Measurements from ENCODE around the gene TPCN1.

TPCN1 gene

GRCh38 chr12:113224955-113225354 is 3.7 kb downstream of the TPCN1 start:
- DNase-seq (ENCODE audit: low read depth, low spot score) = no peak

GRCh38 chr12:113226696-113227568 is 5.7 kb downstream of the TPCN1 start:
- no peak for DNase-seq (ENCODE audit: low read depth, low spot score)

- no peak for DNase-seq (ENCODE audit: low read depth, low spot score)
Observed at GRCh38 chr12:113227686-113228391, 6.6 kb downstream of the TPCN1 start.

- no peak for DNase-seq (ENCODE audit: low read depth, low spot score)
Observed at GRCh38 chr12:113228394-113229028, 7.2 kb downstream of the TPCN1 start.

- DNase-seq (ENCODE audit: low read depth, low spot score) = no peak
Observed at GRCh38 chr12:113230315-113231234, 9.3 kb downstream of the TPCN1 start.

- no peak for DNase-seq (ENCODE audit: low read depth, low spot score)
Observed at GRCh38 chr12:113231235-113232088, 10.2 kb downstream of the TPCN1 start.

- DNase-seq (ENCODE audit: low read depth, low spot score) = no peak
Observed at GRCh38 chr12:113232089-113232839, 11.0 kb downstream of the TPCN1 start.

GRCh38 chr12:113232840-113233585 is 11.7 kb downstream of the TPCN1 start:
- peak; percentile 21 for DNase-seq (ENCODE audit: low read depth, low spot score)

- DNase-seq (ENCODE audit: low read depth, low spot score) = no peak
Observed at GRCh38 chr12:113233967-113234366, 12.7 kb downstream of the TPCN1 start.

- no peak for DNase-seq (ENCODE audit: low read depth, low spot score)
Observed at GRCh38 chr12:113234483-113234882, 13.2 kb downstream of the TPCN1 start.

- DNase-seq (ENCODE audit: low read depth, low spot score) = no peak
Observed at GRCh38 chr12:113235976-113236375, 14.7 kb downstream of the TPCN1 start.

- DNase-seq (ENCODE audit: low read depth, low spot score) = no peak
Observed at GRCh38 chr12:113236539-113237399, 15.5 kb downstream of the TPCN1 start.

GRCh38 chr12:113237748-113238147 is 16.5 kb downstream of the TPCN1 start:
- DNase-seq (ENCODE audit: low read depth, low spot score) = no peak

- DNase-seq (ENCODE audit: low read depth, low spot score) = no peak
Observed at GRCh38 chr12:113238309-113238708, 17.0 kb downstream of the TPCN1 start.

GRCh38 chr12:113239288-113239771 is 18.1 kb downstream of the TPCN1 start:
- no peak for DNase-seq (ENCODE audit: low read depth, low spot score)

GRCh38 chr12:113239811-113240331 is 18.6 kb downstream of the TPCN1 start:
- no peak for DNase-seq (ENCODE audit: low read depth, low spot score)

GRCh38 chr12:113240395-113240794 is 19.1 kb downstream of the TPCN1 start:
- DNase-seq (ENCODE audit: low read depth, low spot score) = no peak
